ENCODE data around the gene VANGL2. TPM values are rescaled to one million over a fixed set of nuclear protein-coding genes. Genes with fewer than 3 reads are reported as not detected.

Gene VANGL2
- total and polyA plus RNA-seq, 9 of the 15 experiments (the other 6 are each of a cell fraction or from before 2014, with no cell fraction given) = 0.28 to 4.0 (median 0.98) TPM

GRCh38 chr1:160367516-160367900 lies 32.9 kb upstream of the VANGL2 start:
- H4K20me1 ChIP-seq (replicated peaks; ENCODE audit: control insufficient read depth, insufficient read depth, low read length) = no peaks in the 10 kb centered on the region; the same call in 1 of the 2 replicates
- ATAC-seq = peak; percentile 4; the same call in 2 of the 3 replicates

More at GRCh38 chr1:160367516-160367900, 32.9 kb upstream of the VANGL2 start:
- Histone ChIP-seq H3K79me2 (ENCODE audit: control insufficient read depth, insufficient read depth, low read length) (no peaks in the 10 kb centered on the region), H3K4me3 (peak overlapping the region; percentile 21; the same call in 1 of the 2 replicates), H3K9ac (ENCODE audit: insufficient read depth in 1 of 2, low read depth in 2 of 2, low read length in 2 of 2) (peak overlapping the region; percentile 16 to 80; a peak in 2 of 4 replicates), H3K9me1 (ENCODE audit: control insufficient read depth, insufficient read depth, low read length) (no peaks in the 10 kb centered on the region), H2AFZ (ENCODE audit: low read depth, low read length) (peak overlapping the region; percentile 37), H3K9me3 (replicated peaks; ENCODE audit: control insufficient read depth, insufficient read depth, low read depth, low read length) (no peaks in the 10 kb centered on the region), H3K27me3 (ENCODE audit: control insufficient read depth in 2 of 2, insufficient read depth in 2 of 2, low read length in 2 of 2) (no peaks in the 10 kb centered on the region), H3K4me2 (ENCODE audit: insufficient read depth, low read length) (peak overlapping the region; percentile 69), H3K27ac (ENCODE audit: extremely low read depth, low read depth, low read length) (peak overlapping the region; percentile 44; the same call in 2 of the 3 replicates), H3K36me3 (ENCODE audit: control insufficient read depth, insufficient read depth, low read length) (no peaks in the 10 kb centered on the region), H3K4me1 (replicated peaks in 1 of 2; ENCODE audit: control insufficient read depth in 2 of 2, insufficient read depth in 2 of 2, low read length in 2 of 2) (peaks cover 29 to 40% of the 10 kb centered on the region in 2 experiments)
- BruUV-seq (replicated peaks) = no TSS peak
- intact Hi-C loops (cut with micrococcal nuclease) (no loop called here), in situ Hi-C loops (cut with MboI) (no loop called here)
- FAIRE-seq (no peak), DNase-seq (ENCODE audit: extremely low read depth in 1 of 4, low spot score in 3 of 4) (no peak)
- WGBS (ENCODE audit: insufficient coverage, low coverage, missing lambda C conversion rate) = 9% methylated on average over 4 of the region's 4 CpGs
- 0 out of 2 replicates have a peak, but pooled peaks have one; percentile 44 for TF ChIP-seq SP1 (CRISPR knock-in tag; IDR thresholded peaks at IDR 0.05)
- peak; percentile 2; the same call in 1 of the 2 replicates for TF ChIP-seq ZNF431 (CRISPR knock-in tag; IDR thresholded peaks at IDR 0.05)
- TF ChIP-seq ZNF263 (CRISPR knock-in tag; IDR thresholded peaks at IDR 0.05; ENCODE audit: borderline replicate concordance) = peak; percentile 91
- TF ChIP-seq HMG20B (CRISPR knock-in tag; IDR thresholded peaks at IDR 0.05) = no peak
- TF ChIP-seq SMARCA4 (IDR thresholded peaks at IDR 0.05) = no peak
- TF ChIP-seq KLF10 (CRISPR knock-in tag; IDR thresholded peaks at IDR 0.05) = no peak
- no peak for TF ChIP-seq PBX2 (CRISPR knock-in tag; IDR thresholded peaks at IDR 0.05; ENCODE audit: low read depth)
- 0 out of 2 replicates have a peak, but pooled peaks have one; percentile 8 for TF ChIP-seq PBX2 (tag; conservative IDR thresholded peaks at IDR 0.05; ENCODE audit: low read depth)
- TF ChIP-seq ETS1 (conservative IDR thresholded peaks at IDR 0.05; ENCODE audit: control insufficient read depth, low read depth, low read length) = no peak
- CTCF ChIA-PET (ENCODE audit: low intra/inter-chr PET ratio) = no interaction called here
- POLR2A ChIA-PET = interaction anchor here (0.6 to 1.8 kb wide), 8 partner anchors 9 to 149 kb away, joined by 3 to 21 read pairs (median 6); partner anchors contain the start of gene PEX19

Measured in K562 (cell line).